B cell (primary cell): ENCODE measurements around the gene TTC28. TPM values are rescaled to one million over a fixed set of nuclear protein-coding genes. Genes with fewer than 3 reads are reported as not detected.
A peak's percentile ranks its signal among the peaks of the same experiment; 100 is the strongest.

Experiments
- ATAC-seq: fragments of 200-7000 bp; cut with Tn5 transposase; one replicate; pipeline ENCODE4 v1.10.0; 2021; ENCODE audit warnings: low read depth, mild to moderate bottlenecking, moderate number of reproducible peaks, moderate library complexity
- CTCF ChIA-PET: fragments of 350-600 bp; sonication (Branson Sonifier 250); formaldehyde crosslinking; loops from one replicate; lab custom pipeline; 2021; ENCODE audit warnings: antibody characterized with exemption, inconsistent platforms; lab: Charles Lee
- POLR2A ChIA-PET: fragments of 350-600 bp; sonication (Branson Sonifier 250); formaldehyde crosslinking; loops from one replicate; lab custom pipeline; 2021; ENCODE audit warnings: antibody characterized with exemption; lab: Charles Lee
- DNase-seq: peaks from one replicate; pipeline ENCODE4 v3.0.0; 2013
- H2AFZ ChIP-seq: 2 replicates; pipeline ENCODE4 v1.6.1; 2012; ENCODE audit warnings: mild to moderate bottlenecking, low read depth, low read length; ENCODE audit not compliant: insufficient read depth, poor library complexity, severe bottlenecking
- H3K27ac ChIP-seq, 2 donors: 1 replicate in 1 of 2; 2 replicates in 1 of 2; pipeline ENCODE4 v1.5.1; 2012 to 2013; ENCODE audit warnings: low read length in 2 of 2, mild to moderate bottlenecking in 2 of 2, moderate library complexity in 1 of 2
- H3K27me3 ChIP-seq, 4 experiments: fragments of 200-600 bp in 1 of 4; sonication (generic) in 1 of 4; replicated peaks in 1 of 4; 1 replicate in 2 of 4; 2 replicates in 2 of 4; pipeline versions ENCODE4 v1.6.1 to v1.7.0; 2013 to 2016; ENCODE audit warnings: low read length in 3 of 4, mild to moderate bottlenecking in 2 of 4, mixed read lengths in 1 of 4, moderate library complexity in 1 of 4; ENCODE audit not compliant: insufficient read depth in 4 of 4, control insufficient read depth in 3 of 4; ENCODE audit errors: control extremely low read depth in 1 of 4
- H3K36me3 ChIP-seq, 2 experiments: replicated peaks in 1 of 2; 1 replicate in 1 of 2; 2 replicates in 1 of 2; pipeline versions ENCODE4 v1.6.1 to v1.7.1; 2013; ENCODE audit warnings: low read length in 1 of 2; ENCODE audit not compliant: insufficient read depth in 2 of 2, control insufficient read depth in 1 of 2; ENCODE audit errors: control extremely low read depth in 1 of 2, extremely low read depth in 1 of 2
- H3K4me1 ChIP-seq, 2 donors: fragments of 200-600 bp in 1 of 2; sonication (generic) in 1 of 2; 1 replicate in 1 of 2; 2 replicates in 1 of 2; pipeline versions ENCODE4 v1.5.1 to v1.6.1; 2013 to 2017; ENCODE audit warnings: low read length in 2 of 2; ENCODE audit not compliant: control insufficient read depth in 2 of 2, insufficient read depth in 2 of 2
- H3K4me2 ChIP-seq: replicated peaks from 2 replicates; pipeline ENCODE3; 2012; ENCODE audit warnings: mild to moderate bottlenecking, low read depth, low read length; ENCODE audit not compliant: poor library complexity, severe bottlenecking
- H3K4me3 ChIP-seq, 5 experiments: fragments of 200-600 bp in 1 of 5; sonication (generic) in 1 of 5; 1 replicate in 3 of 5; 2 replicates in 2 of 5; pipeline versions ENCODE4 v1.5.1 to v1.7.0; 2011 to 2016; ENCODE audit warnings: low read length in 4 of 5, mild to moderate bottlenecking in 4 of 5, low read depth in 2 of 5, control low read depth in 1 of 5, moderate library complexity in 1 of 5; ENCODE audit not compliant: insufficient read depth in 1 of 5; ENCODE audit errors: control extremely low read depth in 1 of 5, extremely low read depth in 1 of 5
- H3K79me2 ChIP-seq: fragments of 200-600 bp; sonication (generic); one replicate; pipeline ENCODE4 v1.6.0; 2016; ENCODE audit warnings: low read length; ENCODE audit not compliant: control insufficient read depth, insufficient read depth
- H3K9ac ChIP-seq: fragments of 200-600 bp; sonication (generic); 2 replicates; pipeline ENCODE4 v1.6.1; 2017; ENCODE audit warnings: mild to moderate bottlenecking, low read length, moderate library complexity
- H3K9me3 ChIP-seq, 3 donors: one replicate each; pipeline versions ENCODE4 v1.6.1 to v1.7.1; 2013; ENCODE audit warnings: low read length in 2 of 3; ENCODE audit not compliant: control insufficient read depth in 2 of 3, insufficient read depth in 1 of 3; ENCODE audit errors: control extremely low read depth in 1 of 3
- H4K20me1 ChIP-seq: 2 replicates; pipeline ENCODE4 v1.6.0; 2012; ENCODE audit warnings: mild to moderate bottlenecking, low read length; ENCODE audit not compliant: insufficient read depth, control insufficient read depth, poor library complexity, severe bottlenecking
- H3K27ac Mint-ChIP-seq: one replicate; pipeline ENCODE4 v1.8.0; 2021; ENCODE audit warnings: mixed read lengths
- H3K27me3 Mint-ChIP-seq: one replicate; pipeline ENCODE4 v1.8.0; 2021; ENCODE audit warnings: mixed read lengths
- H3K4me1 Mint-ChIP-seq: one replicate; pipeline ENCODE4 v1.8.0; 2021; ENCODE audit warnings: mixed read lengths
- H3K4me3 Mint-ChIP-seq: one replicate; pipeline ENCODE4 v1.8.0; 2021; ENCODE audit warnings: mixed read lengths
- H3K9me3 Mint-ChIP-seq: one replicate; pipeline ENCODE4 v1.8.0; 2022; ENCODE audit warnings: mixed read lengths; ENCODE audit not compliant: insufficient read depth
- CTCF ChIP-seq: fragments of 200-600 bp; IDR thresholded peaks from one replicate; pipeline ENCODE4 v1.8.0; 2022; ENCODE audit warnings: antibody characterized with exemption, mild to moderate bottlenecking
- EZH2 ChIP-seq: IDR thresholded peaks from 2 replicates; pipeline ENCODE4 v1.6.1; 2012; ENCODE audit warnings: borderline replicate concordance, low read depth, mild to moderate bottlenecking, moderate library complexity, low read length; ENCODE audit not compliant: insufficient read depth, poor library complexity, severe bottlenecking
- WGBS: methylation state at CpG from one replicate; pipeline ENCODE4 v1.1.5; 2013; ENCODE audit warnings: missing lambda C conversion rate; ENCODE audit not compliant: insufficient coverage; 5-methylcytosine and 5-hydroxymethylcytosine counted together
- intact Hi-C: fragments of 100-400 bp; cut with micrococcal nuclease; formaldehyde crosslinking; loops from one replicate; pipeline ENCODE4 v1.10.0; 2022
- polyA plus RNA-seq: library from polyadenylated mRNA; depleted of rRNA; stranded (reverse); fragments of >200 nt; gene quantifications from 2 replicates; pipeline ENCODE4 v1.2.3, GENCODE V29; 2012
- total RNA-seq, 2 donors: library from RNA; stranded (reverse); fragments of 120-200 nt in 1 of 2; gene quantifications; 1 replicate in 1 of 2; 2 replicates in 1 of 2; pipeline versions ENCODE4 v1.2.3 to v1.2.4, GENCODE V29; 2013 to 2022

The TTC28 gene
- total and polyA plus RNA-seq, 2 donors (not counting 1 experiment from before 2014, with no cell fraction given), result 4.5 to 7.3 TPM

GRCh38 chr22:28444659-28445058 lies 235.0 kb downstream of the TTC28 start:
- H3K4me3 Mint-ChIP-seq, result no peak overlapping the region
- POLR2A ChIA-PET, result no interaction called here
- H3K27ac ChIP-seq, result no peak overlapping the region

GRCh38 chr22:28443526-28443876 lies 236.1 kb downstream of the TTC28 start:
- intact Hi-C loops, result no loop called here
- WGBS, result 10% methylated on average over 3 of the region's 5 CpGs
- H3K27me3 Mint-ChIP-seq, result peaks cover 43% of the 10 kb centered on the region

More at GRCh38 chr22:28444659-28445058, 235.0 kb downstream of the TTC28 start:
- Mint-ChIP-seq H3K27me3 (peaks cover 43% of the 10 kb centered on the region), H3K4me1 (peaks cover 18% of the 10 kb centered on the region), H3K9me3 (no peaks in the 10 kb centered on the region), H3K27ac (no peak overlapping the region)
- ATAC-seq (no peak), DNase-seq (no peak)
- Histone ChIP-seq H2AFZ (no peak overlapping the region), H3K9me3 (peaks cover 0 to 7% (median 0%) of the 10 kb centered on the region in 3 donors), H3K4me2 (no peak overlapping the region), H4K20me1 (no peaks in the 10 kb centered on the region), H3K9ac (no peak overlapping the region), H3K36me3 (no peaks in the 10 kb centered on the region), H3K4me3 (no peak overlapping the region), H3K27me3 (peaks cover 2 to 27% (median 18%) of the 10 kb centered on the region in 4 experiments), H3K4me1 (peaks cover 19 to 20% of the 10 kb centered on the region in 2 donors), H3K79me2 (no peaks in the 10 kb centered on the region)
- CTCF ChIA-PET, result no interaction called here
- WGBS, result 95% methylated on average over 2 of the region's 5 CpGs
- intact Hi-C loops, result no loop called here
- TF ChIP-seq CTCF (no peak), EZH2 (no peak)

More at GRCh38 chr22:28443526-28443876, 236.1 kb downstream of the TTC28 start:
- peaks cover 19 to 20% of the 10 kb centered on the region in 2 donors for H3K4me1 ChIP-seq
- H3K9ac ChIP-seq, result peak overlapping the region; percentile 55
- ChIA-PET POLR2A (no interaction called here), CTCF (interaction anchor here (0.6 kb wide), 1 partner anchor 11 kb away, joined by 3 read pairs; no protein-coding TSS in a partner anchor)
- H4K20me1 ChIP-seq, result no peaks in the 10 kb centered on the region
- no peak overlapping the region for H2AFZ ChIP-seq
- no peak for TF ChIP-seq CTCF
- no peak for TF ChIP-seq EZH2
- ATAC-seq (no peak), DNase-seq (no peak)
- H3K27me3 ChIP-seq, result peaks cover 2 to 27% (median 18%) of the 10 kb centered on the region in 4 experiments
- peaks cover 0 to 7% (median 0%) of the 10 kb centered on the region in 3 donors for H3K9me3 ChIP-seq
- no peaks in the 10 kb centered on the region for H3K79me2 ChIP-seq
- no peak overlapping the region for H3K27ac ChIP-seq
- Mint-ChIP-seq H3K4me1 (peaks cover 18% of the 10 kb centered on the region), H3K4me3 (peak overlapping the region; percentile 60), H3K9me3 (no peaks in the 10 kb centered on the region), H3K27ac (no peak overlapping the region)
- peak overlapping the region; percentile 77 for H3K4me2 ChIP-seq
- no peaks in the 10 kb centered on the region for H3K36me3 ChIP-seq
- peak overlapping the region in 2 of 5 experiments; percentile 54 to 58 for H3K4me3 ChIP-seq
